GM19397 (cell line): ENCODE data around the gene CCRL2.
"Not testable (repeated sequence)": the region's sequence is repeated elsewhere in the genome, so short reads cannot be mapped to it uniquely, and the experiment has no call there.

Experiments used
- ATAC-seq: cut with Tn5 transposase; IDR thresholded peaks from one replicate; pipeline ENCODE4 v1.9.1; 2021; ENCODE audit warnings: mild to moderate bottlenecking, moderate library complexity; ENCODE audit not compliant: unreplicated experiment

CCRL2 gene

DNA sequence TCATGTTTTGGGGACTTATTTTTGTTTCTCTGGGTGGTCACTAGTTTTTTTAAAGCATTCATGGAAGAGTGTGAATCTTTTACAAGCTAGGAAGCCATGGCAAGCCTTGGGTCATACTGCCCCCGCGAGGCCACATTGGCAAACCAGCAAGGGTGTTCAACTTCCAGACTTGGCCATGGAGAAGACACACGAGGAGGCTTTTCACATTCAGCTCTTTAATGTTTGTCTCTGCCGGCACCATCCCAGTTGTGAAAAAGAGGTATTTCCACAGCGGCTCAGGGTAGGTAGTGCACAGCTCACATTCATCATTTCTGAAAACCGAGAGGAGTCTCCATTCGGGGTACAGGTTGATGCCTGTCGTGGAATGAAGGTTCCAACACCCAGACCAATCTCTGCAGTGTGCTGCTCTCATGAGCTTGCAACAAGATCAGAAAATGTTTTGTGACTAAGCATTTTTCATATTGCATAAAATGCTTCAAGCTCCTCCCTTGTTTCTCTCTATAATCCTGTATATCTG is 28.6 kb upstream of the CCRL2 start:
- ATAC-seq = no peak

DNA sequence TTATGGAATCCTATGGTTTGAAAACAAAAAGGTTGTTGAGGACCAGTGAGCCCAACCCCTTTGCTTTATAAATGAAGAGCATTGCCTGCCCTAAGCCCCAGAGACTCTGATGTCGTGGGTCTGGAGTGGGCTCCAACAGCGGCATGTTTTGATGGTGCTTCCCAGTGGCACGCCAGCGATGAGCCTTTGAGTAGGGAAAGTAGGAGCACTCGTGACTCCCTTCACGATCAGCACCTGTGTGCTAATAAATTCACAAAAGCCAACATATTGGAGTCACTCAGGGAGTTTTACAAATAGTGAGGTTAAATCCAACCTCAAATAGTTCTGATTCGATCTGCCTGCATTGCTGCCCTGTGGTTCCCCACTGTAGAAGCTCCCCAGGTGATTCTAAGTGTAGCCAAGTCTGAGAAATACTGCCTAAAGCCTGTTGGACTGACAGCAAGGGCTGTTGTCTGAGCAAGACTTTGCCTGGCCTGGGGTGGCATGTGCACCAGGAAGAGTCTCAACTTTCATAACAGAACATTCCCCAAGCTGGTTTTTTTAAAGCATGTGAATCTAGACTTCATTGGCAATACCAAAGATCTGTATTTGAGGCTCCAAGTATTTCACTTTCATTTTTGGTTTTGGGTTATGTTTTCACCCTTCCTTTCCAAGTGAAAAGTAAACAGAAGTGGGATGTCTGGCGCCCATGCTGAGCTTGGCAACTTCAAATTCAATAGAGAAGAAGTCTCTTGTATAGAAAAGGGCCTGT is 26.4 kb upstream of the CCRL2 start:
- ATAC-seq = no peak

DNA sequence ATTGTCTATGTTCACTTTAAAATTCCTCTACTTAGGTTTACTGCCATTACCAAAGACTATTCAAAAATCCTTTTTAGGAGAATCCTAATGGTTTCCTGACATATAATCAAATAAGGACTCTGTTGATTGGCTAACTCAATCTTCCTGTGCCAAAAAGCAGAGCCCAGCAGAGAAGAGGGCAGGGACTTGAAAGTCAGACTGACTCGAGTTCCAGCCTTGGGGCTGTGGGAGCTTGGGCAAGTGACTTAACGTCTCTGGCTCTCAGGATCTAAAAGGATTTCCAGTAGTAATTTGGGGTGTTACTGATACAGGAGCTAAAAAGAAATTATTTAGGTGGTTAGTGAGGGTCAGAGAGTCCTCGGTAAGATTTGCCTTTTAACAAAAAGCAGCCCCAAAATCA is 25.4 kb upstream of the CCRL2 start:
- ATAC-seq = no peak

DNA sequence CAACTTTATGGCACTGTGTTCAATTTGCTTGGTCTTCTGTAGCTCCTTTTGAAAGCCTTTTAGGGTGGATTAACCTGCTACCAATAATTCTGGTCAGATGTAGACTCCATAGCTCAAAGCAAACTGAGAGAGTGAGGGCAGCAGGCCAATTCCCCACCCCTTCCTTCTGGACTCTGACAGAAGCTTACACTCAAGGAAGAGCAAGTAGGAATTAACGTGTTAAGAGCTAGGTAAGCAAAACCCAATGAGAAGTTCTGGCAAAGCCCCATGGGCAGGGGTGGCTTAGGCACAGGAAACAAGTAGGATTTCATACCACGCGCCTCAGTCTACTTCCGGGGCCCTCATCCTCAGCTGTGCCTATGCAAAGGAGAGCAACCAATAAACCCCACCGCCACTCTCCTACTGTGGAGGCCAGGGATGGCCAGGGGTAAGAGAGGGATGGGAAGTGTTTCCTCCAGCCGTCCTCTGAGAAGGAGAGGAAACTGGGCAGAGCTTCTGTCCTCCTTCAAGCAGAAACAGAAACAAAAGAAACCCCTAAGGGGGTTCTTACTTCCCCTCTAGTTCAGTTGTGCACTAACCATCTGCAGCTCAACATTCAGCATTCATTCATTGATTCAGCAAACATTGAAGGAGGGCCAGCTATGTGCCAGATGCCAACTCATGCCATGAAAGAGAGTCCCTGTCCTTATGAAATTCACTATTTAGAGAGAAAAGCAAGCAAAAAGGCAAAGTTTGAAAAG is 23.7 kb upstream of the CCRL2 start:
- no peak for ATAC-seq

DNA sequence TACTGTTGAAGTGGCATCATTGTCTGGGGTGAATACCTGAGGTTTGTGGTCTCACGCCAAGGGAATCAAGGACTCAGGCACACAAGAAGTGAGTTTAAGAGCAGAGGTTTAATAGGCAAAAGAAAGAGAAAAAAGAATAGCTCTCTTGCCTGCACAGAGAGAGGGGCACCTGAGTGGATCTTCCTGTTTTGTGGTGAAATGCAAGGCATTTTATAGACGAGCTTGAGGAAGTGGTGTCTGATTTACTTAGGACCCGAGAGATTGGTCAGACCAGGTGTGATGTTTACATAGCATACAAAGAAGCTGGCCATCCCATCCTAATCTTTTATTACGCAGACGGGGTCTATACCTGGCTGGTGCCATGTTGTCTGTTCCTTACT is 23.1 kb upstream of the CCRL2 start:
- no peak for ATAC-seq

DNA sequence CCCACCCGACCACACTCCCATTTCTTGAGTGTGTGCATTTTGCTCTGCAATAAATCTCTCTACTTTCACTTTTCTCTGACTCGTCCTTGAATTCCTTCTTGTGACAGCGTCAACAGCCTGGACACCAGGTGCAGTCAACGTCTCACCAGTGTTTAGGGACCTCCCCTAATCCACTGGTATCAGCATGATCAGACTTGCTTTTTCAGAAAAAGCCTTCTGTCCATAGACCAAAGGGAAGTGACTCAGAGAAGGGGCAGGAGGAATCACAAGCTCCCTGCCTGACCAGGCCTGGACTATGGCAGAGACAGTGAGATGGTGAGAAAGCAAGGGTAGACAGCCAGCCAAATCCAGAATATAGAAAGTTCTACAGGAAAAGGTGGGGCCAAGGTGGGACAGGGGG is 20.9 kb upstream of the CCRL2 start:
- no peak for ATAC-seq

DNA sequence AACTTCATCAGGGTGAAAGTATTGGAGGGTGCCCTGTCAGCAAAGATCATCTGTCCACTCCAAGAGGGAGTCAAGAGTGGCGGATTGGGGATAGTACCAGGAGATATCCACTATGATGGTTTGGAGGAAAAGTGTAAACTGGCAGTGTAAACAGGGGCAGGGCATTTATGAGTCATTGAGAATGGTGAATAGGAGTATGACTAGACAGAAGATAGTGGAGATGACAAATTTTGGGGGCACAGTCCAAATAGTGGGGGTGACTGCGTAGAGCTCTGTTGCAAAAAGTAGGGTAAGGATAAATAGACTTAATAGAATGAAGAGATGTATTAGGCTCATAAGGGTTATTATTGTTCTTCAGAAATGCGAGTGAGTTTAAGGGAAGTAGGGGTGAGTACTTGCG is 18.2 kb upstream of the CCRL2 start:
- not testable (repeated sequence) for ATAC-seq

DNA sequence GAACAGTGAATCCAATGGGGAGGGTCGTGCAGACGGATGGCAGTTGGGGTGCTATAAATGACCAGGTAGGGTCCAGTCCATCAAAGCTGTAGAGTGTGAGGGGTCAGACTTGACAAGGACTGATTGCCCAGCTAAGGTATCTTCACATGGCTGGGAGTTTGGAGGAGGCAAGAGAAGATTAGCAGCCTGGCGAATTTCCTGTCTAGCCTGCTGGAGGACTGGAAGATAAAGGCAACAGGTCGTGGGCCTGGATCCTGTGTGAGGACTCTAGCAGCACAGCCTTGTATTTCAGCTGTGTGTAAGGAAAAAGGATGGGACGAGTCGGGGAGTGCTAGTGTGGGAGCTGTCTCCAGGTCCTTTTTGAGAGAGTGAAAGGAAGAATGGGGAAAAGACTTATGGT is 17.8 kb upstream of the CCRL2 start:
- no peak for ATAC-seq

DNA sequence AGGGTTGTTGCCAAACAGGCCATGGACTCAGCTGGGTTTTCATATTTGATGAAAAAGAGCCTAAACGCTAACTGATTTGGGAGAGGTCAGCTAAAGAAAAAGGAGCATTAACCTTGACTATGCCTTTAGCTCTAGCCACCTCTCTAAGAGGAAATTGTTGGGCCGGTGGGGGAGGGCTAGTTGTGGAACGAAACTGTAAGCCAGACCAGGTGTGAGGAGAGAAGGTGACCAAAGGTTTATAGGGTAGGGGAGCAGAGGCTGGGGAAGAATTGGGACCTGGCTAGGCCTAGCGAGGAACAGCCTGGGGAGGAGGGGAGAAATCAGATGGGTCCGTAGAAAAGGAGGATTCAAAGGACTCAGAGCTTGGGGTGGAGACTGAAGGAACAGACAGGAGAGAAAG is 15.5 kb upstream of the CCRL2 start:
- not testable (repeated sequence) for ATAC-seq

DNA sequence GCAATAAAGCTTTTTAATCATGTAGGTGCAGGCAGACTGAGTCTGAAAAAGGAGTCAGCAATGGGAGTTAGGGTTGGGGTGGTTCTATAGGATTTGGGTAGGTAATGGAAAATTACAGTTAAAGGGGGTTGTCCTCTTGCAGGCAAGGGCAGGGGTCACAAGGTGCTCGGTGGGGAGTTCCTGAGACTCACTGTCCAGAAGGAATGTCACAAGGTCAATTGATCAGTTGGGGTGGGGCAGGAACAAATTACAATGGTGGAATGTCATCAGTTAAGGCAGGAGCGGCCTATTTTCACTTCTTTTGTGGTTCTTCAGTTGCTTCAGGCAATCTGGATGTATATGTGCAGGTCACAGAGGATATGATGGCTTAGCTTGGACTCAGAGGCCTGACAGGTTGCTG is 14.0 kb upstream of the CCRL2 start:
- no peak for ATAC-seq

DNA sequence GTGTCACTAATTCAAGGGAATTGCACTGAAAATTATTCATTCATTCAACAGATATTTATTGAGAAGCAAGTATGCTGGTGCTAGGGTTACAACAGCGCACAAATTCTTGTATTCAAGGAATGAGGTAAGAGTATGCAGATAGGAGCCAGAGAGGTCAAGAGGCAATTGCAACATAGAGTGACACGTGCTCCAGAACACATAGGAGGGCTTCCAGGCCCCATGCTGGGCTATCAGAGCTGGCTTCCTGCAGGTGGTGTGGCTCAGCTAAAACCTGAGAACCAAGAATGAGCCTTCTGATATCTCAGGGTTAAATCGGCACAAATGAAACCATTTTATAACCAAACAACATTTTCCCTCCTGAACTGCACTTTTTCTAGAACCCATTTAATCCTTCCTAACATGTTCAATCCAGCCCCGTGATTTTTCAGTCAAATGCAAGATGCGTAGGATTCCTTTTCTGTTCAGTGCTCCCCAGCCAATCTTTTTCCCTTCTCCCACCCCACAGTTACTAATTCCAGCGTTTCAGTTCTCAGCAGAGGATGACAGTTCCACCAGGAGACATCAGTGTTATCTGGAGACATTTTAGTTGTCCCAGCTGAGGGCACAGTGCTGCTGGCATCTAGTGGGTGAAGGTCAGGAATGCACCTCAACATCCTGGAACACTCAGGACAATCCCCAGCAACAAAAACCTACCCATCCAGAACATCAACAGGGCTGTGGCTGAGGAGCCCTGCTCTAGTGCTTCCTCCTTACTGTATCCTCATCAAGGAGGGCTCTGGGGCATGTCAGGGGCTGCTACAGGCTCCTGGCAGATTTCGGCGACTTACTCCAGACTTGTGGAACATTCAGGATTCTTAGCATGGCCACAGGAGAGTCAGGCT is 13.3 kb upstream of the CCRL2 start:
- ATAC-seq = no peak

DNA sequence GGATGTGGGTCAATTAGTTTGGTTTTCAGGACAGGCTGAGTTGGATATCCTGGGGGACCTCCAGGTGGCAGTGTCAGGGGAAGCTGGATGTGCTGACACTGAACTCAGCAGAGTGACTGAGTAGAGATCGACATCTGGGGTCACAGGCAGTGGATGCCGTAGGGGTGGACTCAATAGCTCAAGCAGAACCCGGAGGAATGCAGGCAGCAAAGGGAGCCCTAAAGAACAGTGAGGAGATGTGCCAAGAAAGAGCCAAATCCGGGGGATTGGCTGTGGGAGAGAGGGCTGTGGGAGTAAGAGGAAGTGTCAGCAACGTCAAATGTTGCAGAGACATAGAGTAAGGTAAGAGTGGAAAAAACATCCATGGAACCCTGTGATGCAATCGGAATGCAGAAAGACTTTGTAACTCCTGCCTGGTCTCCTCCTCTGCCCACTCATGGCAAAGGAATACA is 11.8 kb upstream of the CCRL2 start:
- no peak for ATAC-seq

DNA sequence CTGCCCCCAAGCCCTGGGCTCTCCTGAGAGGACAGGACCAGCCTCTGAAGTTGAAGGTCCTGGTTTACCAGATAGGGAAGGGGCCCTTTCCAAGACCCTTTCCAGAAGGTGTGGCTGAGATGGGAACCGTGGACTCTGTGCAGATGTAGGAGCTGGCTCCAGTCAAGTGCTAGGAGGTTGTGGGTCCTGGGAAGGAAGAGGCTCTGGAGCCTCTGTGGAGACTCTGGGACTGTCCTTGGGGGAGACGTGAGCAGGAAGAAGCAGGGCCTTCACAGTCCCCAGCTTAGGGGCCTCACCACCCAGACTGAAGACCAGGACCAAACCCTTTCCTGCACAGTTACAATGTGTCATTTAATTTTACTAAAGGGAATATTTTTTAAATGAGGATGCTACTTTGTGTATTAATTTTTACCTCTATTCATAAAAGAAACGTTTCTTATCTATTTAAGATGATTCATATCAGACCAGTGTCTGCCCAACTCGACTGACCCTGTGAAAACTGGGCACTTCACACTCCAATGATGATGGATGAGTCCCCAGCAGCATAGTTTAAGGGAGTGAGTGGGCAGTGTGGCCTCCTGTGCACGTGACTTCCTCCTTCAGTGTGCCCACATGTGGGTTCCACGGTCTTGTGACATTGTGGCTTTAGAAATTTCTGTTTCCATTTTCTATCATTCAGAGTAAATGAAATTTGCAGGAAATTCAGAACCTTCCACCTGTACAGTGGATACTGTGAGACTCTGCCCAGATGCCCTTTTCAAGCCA is 11.1 kb upstream of the CCRL2 start:
- ATAC-seq = no peak

DNA sequence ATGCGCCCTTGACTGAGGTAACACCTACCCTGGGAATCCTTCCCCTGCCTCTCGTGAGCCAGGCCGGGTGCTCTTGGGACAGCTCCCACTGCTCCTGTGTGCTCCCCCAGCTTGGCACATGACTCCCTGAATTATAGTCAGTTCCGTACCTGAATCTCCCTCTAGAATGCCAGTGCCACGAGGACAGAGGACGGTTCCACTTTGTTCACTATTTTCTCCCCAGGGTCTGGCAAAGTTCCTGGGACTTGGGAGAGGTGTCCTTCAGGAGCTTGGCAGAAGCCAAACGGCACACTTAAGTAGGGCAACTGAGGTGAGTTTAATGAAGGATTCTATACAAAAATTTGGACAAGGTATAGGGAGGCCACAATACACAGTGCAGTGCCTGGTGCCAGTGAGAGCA is 9.9 kb upstream of the CCRL2 start:
- no peak for ATAC-seq

DNA sequence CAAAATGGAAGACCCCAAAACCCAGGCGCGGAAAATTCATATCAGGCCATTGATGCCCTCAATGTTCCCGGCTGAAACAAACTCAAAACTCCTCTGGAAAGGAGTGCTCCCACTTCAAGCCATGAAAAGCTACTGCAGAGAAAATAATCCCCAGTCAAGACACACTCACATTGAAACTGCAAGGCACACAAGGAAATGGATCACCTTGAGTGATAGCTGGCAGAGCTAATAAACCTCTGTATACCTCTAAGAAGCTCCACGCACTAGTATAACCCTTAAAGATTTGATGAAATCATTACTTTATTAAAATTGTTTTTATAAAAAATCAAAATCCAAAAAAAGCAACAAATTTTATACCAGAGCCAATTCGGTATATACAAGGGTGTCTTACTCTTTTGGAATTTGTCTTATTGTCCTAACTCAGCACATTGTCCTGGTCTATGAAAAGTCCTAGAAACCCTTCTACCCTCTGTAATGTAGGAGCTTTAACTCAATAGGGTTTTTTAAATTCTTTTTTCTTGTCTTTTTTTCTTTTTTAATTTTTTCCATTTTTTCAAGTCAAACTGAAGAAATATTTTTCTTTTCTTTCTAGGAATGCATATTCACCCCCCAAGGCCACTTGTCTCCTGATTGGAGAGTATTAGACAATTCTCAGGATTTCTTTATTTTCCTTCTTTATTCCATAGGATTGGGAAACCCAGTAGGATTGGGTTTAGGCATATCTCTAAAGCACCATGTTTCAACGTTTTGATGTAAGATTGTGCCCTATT is 8.7 kb upstream of the CCRL2 start:
- no peak for ATAC-seq

DNA sequence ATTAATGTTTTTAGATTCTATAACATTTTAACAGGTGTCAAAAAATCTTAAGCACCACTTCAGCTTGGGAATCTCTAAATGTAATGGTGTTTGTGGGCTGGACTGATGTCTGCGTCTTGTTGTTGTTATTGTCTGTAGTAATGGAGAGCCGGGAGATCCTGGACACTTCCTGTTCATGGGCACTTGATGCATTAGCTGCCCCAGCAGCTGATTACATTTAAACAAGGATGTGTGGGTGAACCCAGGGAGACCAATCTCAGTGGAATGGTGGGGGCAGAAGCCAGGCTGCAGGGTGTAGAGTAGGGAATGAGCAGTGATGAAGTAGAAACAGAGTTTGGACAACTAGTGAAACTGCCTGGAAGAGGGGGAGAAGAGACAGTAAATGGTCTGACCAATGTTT is 8.0 kb upstream of the CCRL2 start:
- no peak for ATAC-seq

DNA sequence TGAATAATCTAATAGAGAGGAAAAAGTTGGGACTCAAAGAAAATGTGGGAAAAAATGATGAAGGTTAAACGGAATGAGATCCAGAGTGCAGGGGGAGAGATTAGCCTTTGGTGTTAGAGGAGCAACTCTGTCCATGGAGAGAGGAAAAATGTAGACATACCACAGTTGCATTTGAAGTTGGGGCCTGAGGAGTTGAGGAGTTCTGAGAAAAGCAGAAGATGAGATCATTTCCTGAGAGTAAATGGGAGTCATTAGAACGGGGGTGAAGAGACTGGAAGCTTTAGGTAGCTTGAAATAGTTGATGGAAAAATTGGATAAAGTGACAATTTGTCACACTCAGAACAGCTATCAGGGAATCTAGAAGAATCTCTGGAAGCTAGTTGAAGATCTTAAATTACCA is 7.5 kb upstream of the CCRL2 start:
- ATAC-seq = no peak

DNA sequence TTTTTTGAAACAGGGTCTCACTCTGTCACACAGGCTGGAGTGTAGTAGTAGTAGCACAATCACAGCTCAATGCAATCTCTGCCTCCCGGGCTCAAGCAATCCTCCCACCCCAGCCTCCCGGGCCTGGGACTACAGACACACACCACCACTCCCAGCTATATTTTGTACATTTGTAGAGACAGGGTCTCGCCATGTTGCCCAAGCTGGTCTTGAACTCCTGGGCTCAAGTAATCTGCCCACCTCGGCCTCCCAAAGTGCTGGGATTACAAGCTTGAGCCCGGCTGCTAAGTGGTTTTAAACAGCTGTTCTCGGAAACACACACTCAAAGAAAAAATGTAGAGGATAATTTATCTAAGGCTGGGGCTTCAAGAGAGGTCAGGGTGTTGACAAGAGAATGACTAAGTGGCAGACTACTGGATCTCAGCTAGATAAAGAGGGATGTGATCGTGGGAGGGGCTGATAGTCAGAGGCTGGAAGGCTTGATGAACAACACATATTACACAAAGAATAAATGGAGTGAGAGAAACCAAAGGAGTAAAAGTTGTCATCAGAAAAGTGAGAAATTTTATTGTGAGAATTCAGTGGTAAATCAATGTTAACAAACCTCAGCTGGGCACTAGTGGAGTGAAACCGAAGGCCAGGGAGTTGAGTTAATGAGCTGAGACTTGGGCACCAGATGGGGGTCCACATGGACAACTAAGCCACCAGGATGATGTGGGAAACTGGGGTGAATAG is 6.9 kb upstream of the CCRL2 start:
- no peak for ATAC-seq

DNA sequence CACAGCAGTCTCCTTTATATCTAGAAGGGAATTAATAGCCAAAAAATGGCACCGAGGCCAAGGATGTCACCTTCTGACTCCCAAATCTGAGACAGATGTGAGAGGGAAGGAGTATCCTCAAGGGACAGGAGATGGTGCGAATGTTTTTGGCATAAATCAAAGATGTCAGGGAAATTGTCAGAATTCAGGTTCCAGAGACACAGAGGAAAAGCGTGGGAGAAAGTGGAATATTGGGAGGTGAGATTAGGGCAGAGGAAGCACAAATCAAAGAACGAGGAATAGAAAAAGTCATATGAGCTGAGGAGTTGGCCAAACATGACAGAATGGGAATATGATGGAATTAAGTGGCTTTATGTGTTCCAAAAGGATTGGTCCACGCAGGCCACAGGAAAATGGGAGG is 6.2 kb upstream of the CCRL2 start:
- ATAC-seq = no peak
